Measurements from ENCODE around the gene NCAM1.

- TF ChIP-seq CTCF (IDR thresholded peaks at IDR 0.05) (no peak), POLR2A (IDR thresholded peaks at IDR 0.05) (no peak)
These were observed 238.6 kb downstream of the NCAM1 start for GRCh38 chr11:113199866-113200265.

All from right lobe of liver (tissue), 4 donors.